22Rv1 (cell line): ENCODE measurements around the gene CEPT1.

ENCODE experiments used
- CTCF ChIP-seq: fragments of 450-650 bp; IDR thresholded peaks from 2 replicates; pipeline ENCODE4 v1.5.1; 2017; ENCODE audit warnings: mild to moderate bottlenecking
- ZFX ChIP-seq: fragments of 450-650 bp; IDR thresholded peaks from 2 replicates; pipeline ENCODE4 v1.6.1; 2017; ENCODE audit warnings: antibody characterized with exemption, borderline replicate concordance

GRCh38 chr1:111179968-111180533 lies 40.0 kb downstream of the CEPT1 start:
- TF ChIP-seq CTCF, result no peak
- no peak for TF ChIP-seq ZFX
